ENCODE measurements around the gene MAGEA10.
"Not testable (repeated sequence)": the region's sequence is repeated elsewhere in the genome, so short reads cannot be mapped to it uniquely, and the experiment has no call there.

GRCh38 chrX:152129069-152129844, 9.1 kb downstream of the MAGEA10 start:
- TF ChIP-seq, protein P1, sequence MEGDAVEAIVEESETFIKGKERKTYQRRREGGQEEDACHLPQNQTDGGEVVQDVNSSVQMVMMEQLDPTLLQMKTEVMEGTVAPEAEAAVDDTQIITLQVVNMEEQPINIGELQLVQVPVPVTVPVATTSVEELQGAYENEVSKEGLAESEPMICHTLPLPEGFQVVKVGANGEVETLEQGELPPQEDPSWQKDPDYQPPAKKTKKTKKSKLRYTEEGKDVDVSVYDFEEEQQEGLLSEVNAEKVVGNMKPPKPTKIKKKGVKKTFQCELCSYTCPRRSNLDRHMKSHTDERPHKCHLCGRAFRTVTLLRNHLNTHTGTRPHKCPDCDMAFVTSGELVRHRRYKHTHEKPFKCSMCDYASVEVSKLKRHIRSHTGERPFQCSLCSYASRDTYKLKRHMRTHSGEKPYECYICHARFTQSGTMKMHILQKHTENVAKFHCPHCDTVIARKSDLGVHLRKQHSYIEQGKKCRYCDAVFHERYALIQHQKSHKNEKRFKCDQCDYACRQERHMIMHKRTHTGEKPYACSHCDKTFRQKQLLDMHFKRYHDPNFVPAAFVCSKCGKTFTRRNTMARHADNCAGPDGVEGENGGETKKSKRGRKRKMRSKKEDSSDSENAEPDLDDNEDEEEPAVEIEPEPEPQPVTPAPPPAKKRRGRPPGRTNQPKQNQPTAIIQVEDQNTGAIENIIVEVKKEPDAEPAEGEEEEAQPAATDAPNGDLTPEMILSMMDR (IDR thresholded peaks at IDR 0.05): not testable (repeated sequence)
- not testable (repeated sequence) for TF ChIP-seq POLR2AphosphoS5 (IDR thresholded peaks at IDR 0.05)
